H9 (cell line): ENCODE results near the gene UBE4A. TPM values are rescaled to one million over a fixed set of nuclear protein-coding genes. Genes with fewer than 3 reads are reported as not detected.

Experiments used
- DNase-seq: peaks from one replicate; pipeline ENCODE4 v3.0.0-alpha.2; 2017
- H2AFZ ChIP-seq: one replicate; pipeline ENCODE4 v1.6.1; 2013; ENCODE audit warnings: mild to moderate bottlenecking, low read length, control low read depth, moderate library complexity
- H2AK5ac ChIP-seq: 2 replicates; pipeline ENCODE4 v1.6.1; 2013; ENCODE audit warnings: low read length, control low read depth, mixed read lengths; ENCODE audit not compliant: insufficient read length
- H2BK120ac ChIP-seq: one replicate; pipeline ENCODE4 v1.6.1; 2013; ENCODE audit warnings: low read depth, mild to moderate bottlenecking, low read length, control low read depth, inconsistent platforms; ENCODE audit not compliant: poor library complexity, severe bottlenecking
- H2BK12ac ChIP-seq: 2 replicates; pipeline ENCODE4 v1.6.1; 2013; ENCODE audit warnings: low read length, control low read depth, mixed read lengths, low read depth; ENCODE audit not compliant: insufficient read length
- H2BK15ac ChIP-seq: 2 replicates; pipeline ENCODE4 v1.6.1; 2013; ENCODE audit warnings: low read depth, low read length, control low read depth
- H2BK20ac ChIP-seq: one replicate; pipeline ENCODE4 v1.6.1; 2013; ENCODE audit warnings: low read depth, mild to moderate bottlenecking, low read length, control low read depth, inconsistent platforms; ENCODE audit not compliant: poor library complexity, severe bottlenecking
- H2BK5ac ChIP-seq: 2 replicates; pipeline ENCODE4 v1.6.1; 2013; ENCODE audit warnings: low read length, control low read depth, mixed read lengths; ENCODE audit not compliant: insufficient read length
- H3K14ac ChIP-seq: 2 replicates; pipeline ENCODE4 v1.6.1; 2013; ENCODE audit warnings: low read length, control low read depth; ENCODE audit not compliant: insufficient read depth
- H3K18ac ChIP-seq: 2 replicates; pipeline ENCODE4 v1.6.1; 2013; ENCODE audit warnings: low read depth, mild to moderate bottlenecking, mixed read lengths, low read length, control low read depth; ENCODE audit not compliant: insufficient read length
- H3K23ac ChIP-seq: 2 replicates; pipeline ENCODE4 v1.6.1; 2013; ENCODE audit warnings: low read length, control low read depth, mixed read lengths, low read depth; ENCODE audit not compliant: insufficient read length
- H3K23me2 ChIP-seq: 2 replicates; pipeline ENCODE4 v1.6.1; 2013; ENCODE audit warnings: low read depth, mild to moderate bottlenecking, mixed read lengths, low read length, control low read depth; ENCODE audit not compliant: insufficient read length, poor library complexity, severe bottlenecking
- H3K27ac ChIP-seq: 2 replicates; pipeline ENCODE4 v1.5.1; 2013; ENCODE audit warnings: low read length, control low read depth, mixed read lengths, low read depth; ENCODE audit not compliant: insufficient read length
- H3K27me3 ChIP-seq: 2 replicates; pipeline ENCODE4 v1.6.1; 2013; ENCODE audit warnings: low read length, control low read depth, inconsistent platforms; ENCODE audit not compliant: insufficient read depth
- H3K4ac ChIP-seq: 2 replicates; pipeline ENCODE4 v1.6.1; 2013; ENCODE audit warnings: low read depth, mild to moderate bottlenecking, control low read depth, inconsistent platforms, low read length, moderate library complexity
- H3K4me1 ChIP-seq: 2 replicates; pipeline ENCODE4 v1.6.1; 2013; ENCODE audit warnings: low read length, control low read depth, inconsistent platforms; ENCODE audit not compliant: insufficient read depth
- H3K4me2 ChIP-seq: 2 replicates; pipeline ENCODE4 v1.6.1; 2013; ENCODE audit warnings: low read length, control low read depth, mixed read lengths; ENCODE audit not compliant: insufficient read length, insufficient read depth
- H3K56ac ChIP-seq: 2 replicates; pipeline ENCODE4 v1.6.1; 2013; ENCODE audit warnings: low read depth, mild to moderate bottlenecking, mixed read lengths, low read length, control low read depth; ENCODE audit not compliant: insufficient read length
- H3K79me1 ChIP-seq: 2 replicates; pipeline ENCODE4 v1.6.1; 2013; ENCODE audit warnings: low read depth, mild to moderate bottlenecking, moderate library complexity, low read length, control low read depth, inconsistent platforms; ENCODE audit not compliant: insufficient read depth, poor library complexity, severe bottlenecking
- H3K79me2 ChIP-seq: 2 replicates; pipeline ENCODE4 v1.6.1; 2013; ENCODE audit warnings: low read length, control low read depth, inconsistent platforms; ENCODE audit not compliant: insufficient read depth
- H3K9ac ChIP-seq: 2 replicates; pipeline ENCODE4 v1.6.1; 2013; ENCODE audit warnings: low read length, control low read depth, mixed read lengths; ENCODE audit not compliant: insufficient read length; ENCODE audit errors: extremely low read depth
- H3K9me3 ChIP-seq: one replicate; pipeline ENCODE4 v1.6.1; 2013; ENCODE audit warnings: low read depth, low read length, inconsistent platforms; ENCODE audit not compliant: control insufficient read depth
- H3T11ph ChIP-seq: one replicate; pipeline ENCODE4 v1.6.1; 2013; ENCODE audit warnings: mild to moderate bottlenecking, low read length, control low read depth, inconsistent platforms
- H4K20me1 ChIP-seq: one replicate; pipeline ENCODE4 v1.6.1; 2013; ENCODE audit not compliant: control insufficient read depth, insufficient read length, insufficient read depth
- H4K5ac ChIP-seq: 2 replicates; pipeline ENCODE4 v1.6.1; 2013; ENCODE audit warnings: low read depth, mild to moderate bottlenecking, mixed read lengths, low read length, control low read depth; ENCODE audit not compliant: insufficient read length
- H4K8ac ChIP-seq: replicated peaks from 2 replicates; pipeline ENCODE4 v1.6.1; 2013; ENCODE audit warnings: low read length, control low read depth, mixed read lengths, low read depth; ENCODE audit not compliant: insufficient read length
- H4K91ac ChIP-seq: 2 replicates; pipeline ENCODE4 v1.6.1; 2013; ENCODE audit warnings: low read depth, mild to moderate bottlenecking, moderate library complexity, mixed read lengths, low read length, control low read depth; ENCODE audit not compliant: insufficient read length
- H3K27ac Mint-ChIP-seq, 3 experiments: 2 replicates in 2 of 3; 3 replicates in 1 of 3; pipeline ENCODE4 v1.8.0; 2020 to 2021; ENCODE audit warnings: mixed read lengths in 3 of 3, mild to moderate bottlenecking in 1 of 3, moderate library complexity in 1 of 3
- H3K27me3 Mint-ChIP-seq: 2 replicates; pipeline ENCODE4 v1.8.0; 2021; ENCODE audit warnings: low read depth, mild to moderate bottlenecking, moderate library complexity, mixed read lengths
- H3K36me3 Mint-ChIP-seq, 3 experiments: 2 replicates in 2 of 3; 3 replicates in 1 of 3; pipeline ENCODE4 v1.8.0; 2020 to 2021; ENCODE audit warnings: low read depth in 3 of 3, mixed read lengths in 3 of 3; ENCODE audit not compliant: insufficient read depth in 1 of 3
- H3K4me1 Mint-ChIP-seq, 2 experiments: 2 replicates each; pipeline ENCODE4 v1.8.0; 2020; ENCODE audit warnings: mixed read lengths in 2 of 2
- H3K4me3 Mint-ChIP-seq, 2 experiments: 2 replicates in 1 of 2; 3 replicates in 1 of 2; pipeline ENCODE4 v1.8.0; 2020 to 2021; ENCODE audit warnings: mild to moderate bottlenecking in 2 of 2, mixed read lengths in 2 of 2, moderate library complexity in 1 of 2
- H3K9me3 Mint-ChIP-seq, 2 experiments: 2 replicates in 1 of 2; 3 replicates in 1 of 2; pipeline ENCODE4 v1.8.0; 2020; ENCODE audit warnings: mild to moderate bottlenecking in 2 of 2, mixed read lengths in 2 of 2, moderate library complexity in 1 of 2
- CTCF ChIP-seq: fragments of 200-600 bp; sonication (generic); conservative IDR thresholded peaks from 3 replicates; pipeline ENCODE4 v1.8.0; 2021; ENCODE audit warnings: antibody characterized with exemption, mild to moderate bottlenecking
- WGBS: extraction: QIAGEN DNeasy Blood & Tissue Kit; methylation state at CpG from one replicate; pipeline ENCODE4 v1.1.7; 2013; ENCODE audit warnings: missing lambda C conversion rate, low lambda C conversion rate, mixed read lengths; ENCODE audit not compliant: insufficient read length; ENCODE audit errors: extremely low coverage; 5-methylcytosine and 5-hydroxymethylcytosine counted together
- total RNA-seq: library from RNA; stranded (reverse); gene quantifications from 2 replicates; pipeline ENCODE4 v1.2.1, GENCODE V29; 2021

Gene UBE4A
- total RNA-seq, 1 experiment from 2014 or later, result 33.7 TPM

- H3K14ac ChIP-seq, result no peak overlapping the region
- H2BK5ac ChIP-seq, result no peak overlapping the region
- no peaks in the 10 kb centered on the region for H3K79me1 ChIP-seq
- Mint-ChIP-seq H3K27ac (peak overlapping the region in 2 of 3 experiments; percentile 56 to 75; a peak in 3 of 7 replicates), H3K36me3 (peaks cover 0 to 3% (median 2%) of the 10 kb centered on the region in 3 experiments; a peak in 2 of 7 replicates), H3K27me3 (peaks cover 34% of the 10 kb centered on the region), H3K4me1 (peaks cover 28 to 35% of the 10 kb centered on the region in 2 experiments), H3K9me3 (peaks cover 0 to 3% of the 10 kb centered on the region in 2 experiments; a peak in 2 of 5 replicates), H3K4me3 (peak overlapping the region in 1 of 2 experiments; percentile 70; a peak in 3 of 5 replicates)
- no peak overlapping the region for H4K91ac ChIP-seq
- H2BK20ac ChIP-seq, result no peak overlapping the region
- no peaks in the 10 kb centered on the region for H3K27me3 ChIP-seq
- H4K8ac ChIP-seq, result no peak overlapping the region
- no peaks in the 10 kb centered on the region for H3K79me2 ChIP-seq
- no peak overlapping the region for H2BK120ac ChIP-seq
- no peak overlapping the region for H3K9ac ChIP-seq
- no peak overlapping the region for H3K4ac ChIP-seq
- peaks cover 6% of the 10 kb centered on the region; the same call in 1 of the 2 replicates for H3K4me1 ChIP-seq
- H3K23me2 ChIP-seq, result peaks cover 9% of the 10 kb centered on the region
- H2BK15ac ChIP-seq, result no peak overlapping the region
- no peaks in the 10 kb centered on the region for H4K20me1 ChIP-seq
- no peaks in the 10 kb centered on the region for H3K9me3 ChIP-seq
- H3K56ac ChIP-seq, result no peak overlapping the region
- no peak overlapping the region for H2BK12ac ChIP-seq
- TF ChIP-seq CTCF, result no peak
- H4K5ac ChIP-seq, result no peak overlapping the region
- H3K4me2 ChIP-seq, result peak overlapping the region; percentile 82
- no peak for DNase-seq
- WGBS, result no CpG with 5 or more reads among the region's 7 CpGs
- no peak overlapping the region for H3K23ac ChIP-seq
- no peak overlapping the region for H3K27ac ChIP-seq
- H3K18ac ChIP-seq, result no peak overlapping the region
- no peak overlapping the region for H2AK5ac ChIP-seq
- no peak overlapping the region for H2AFZ ChIP-seq
- H3T11ph ChIP-seq, result no peak overlapping the region
Measured at GRCh38 chr11:118314988-118315411, 44.4 kb upstream of the UBE4A start.
